ENCODE results near the gene KRT31. TPM values are rescaled to one million over a fixed set of nuclear protein-coding genes. Genes with fewer than 3 reads are reported as not detected.

The KRT31 gene
- total RNA-seq, 5 donors from 2014 or later (not counting 1 experiment from before 2014, with no cell fraction given): not detected

GRCh38 chr17:41416479-41416878, 19.1 kb upstream of the KRT31 start:
- no peak for DNase-seq
- WGBS (ENCODE audit: insufficient coverage): 100% methylated on average over 2 of the region's 5 CpGs
- Histone ChIP-seq H3K27me3 (replicated peaks in 1 of 2; ENCODE audit: control insufficient read depth in 2 of 2, extremely low read depth in 1 of 2, insufficient read depth in 2 of 2, low read length in 1 of 2) (peaks cover 0 to 2% of the 10 kb centered on the region in 2 experiments), H3K4me1 (ENCODE audit: control insufficient read depth in 1 of 2, extremely low read depth in 1 of 2, insufficient read depth in 2 of 2, low read length in 2 of 2) (peaks cover 0 to 6% of the 10 kb centered on the region in 2 experiments), H3K27ac (ENCODE audit: low read length) (no peak overlapping the region), H3K4me3 (ENCODE audit: control insufficient read depth in 1 of 2, extremely low read depth in 1 of 2, low read length in 1 of 2) (no peak overlapping the region), H3K9me3 (no peaks in the 10 kb centered on the region), H3K36me3 (ENCODE audit: control insufficient read depth in 2 of 2, extremely low read depth in 1 of 2, insufficient read depth in 1 of 2, low read length in 1 of 2) (no peaks in the 10 kb centered on the region)
- ChIA-PET CTCF (no interaction called here), POLR2A (no interaction called here)
- H3K36me3 Mint-ChIP-seq: no peaks in the 10 kb centered on the region
- no peak overlapping the region for H3K27ac Mint-ChIP-seq
- H3K4me3 Mint-ChIP-seq: no peak overlapping the region
- ATAC-seq (replicated peaks in 1 of 4): no peak
- H3K9me3 Mint-ChIP-seq: no peaks in the 10 kb centered on the region
- peaks cover 3% of the 10 kb centered on the region in 2 donors for H3K27me3 Mint-ChIP-seq
- peaks cover 11 to 25% (median 16%) of the 10 kb centered on the region in 3 donors for H3K4me1 Mint-ChIP-seq

- Mint-ChIP-seq H3K27ac (no peak overlapping the region), H3K27me3 (peaks cover 3% of the 10 kb centered on the region in 2 donors), H3K4me1 (peaks cover 11 to 25% (median 16%) of the 10 kb centered on the region in 3 donors), H3K4me3 (no peak overlapping the region), H3K9me3 (no peaks in the 10 kb centered on the region), H3K36me3 (no peaks in the 10 kb centered on the region)
- H3K9me3 ChIP-seq: no peaks in the 10 kb centered on the region
- 100% methylated on average over 1 of the region's 3 CpGs for WGBS (ENCODE audit: insufficient coverage)
- no peak overlapping the region for H3K27ac ChIP-seq (ENCODE audit: low read length)
- ChIA-PET POLR2A (no interaction called here), CTCF (no interaction called here)
- H3K4me3 ChIP-seq (ENCODE audit: control insufficient read depth in 1 of 2, extremely low read depth in 1 of 2, low read length in 1 of 2): no peak overlapping the region
- no peaks in the 10 kb centered on the region for H3K36me3 ChIP-seq (ENCODE audit: control insufficient read depth in 2 of 2, extremely low read depth in 1 of 2, insufficient read depth in 1 of 2, low read length in 1 of 2)
- H3K4me1 ChIP-seq (ENCODE audit: control insufficient read depth in 1 of 2, extremely low read depth in 1 of 2, insufficient read depth in 2 of 2, low read length in 2 of 2): peaks cover 0 to 6% of the 10 kb centered on the region in 2 experiments
- H3K27me3 ChIP-seq (replicated peaks in 1 of 2; ENCODE audit: control insufficient read depth in 2 of 2, extremely low read depth in 1 of 2, insufficient read depth in 2 of 2, low read length in 1 of 2): no peaks in the 10 kb centered on the region
- ATAC-seq (replicated peaks in 1 of 4) (no peak), DNase-seq (no peak)
These were observed 18.5 kb upstream of the KRT31 start for GRCh38 chr17:41415833-41416335.

- peaks cover 3% of the 10 kb centered on the region in 2 donors for H3K27me3 Mint-ChIP-seq
- DNase-seq: no peak
- H3K4me3 Mint-ChIP-seq: no peak overlapping the region
- H3K27ac Mint-ChIP-seq: no peak overlapping the region
- WGBS (ENCODE audit: insufficient coverage): no CpG with 5 or more reads among the region's 4 CpGs
- H3K9me3 ChIP-seq: no peaks in the 10 kb centered on the region
- ChIA-PET POLR2A (no interaction called here), CTCF (no interaction called here)
- H3K4me1 ChIP-seq (ENCODE audit: control insufficient read depth in 1 of 2, extremely low read depth in 1 of 2, insufficient read depth in 2 of 2, low read length in 2 of 2): peaks cover 0 to 6% of the 10 kb centered on the region in 2 experiments
- peaks cover 11 to 20% (median 16%) of the 10 kb centered on the region in 3 donors for H3K4me1 Mint-ChIP-seq
- no peaks in the 10 kb centered on the region for H3K36me3 ChIP-seq (ENCODE audit: control insufficient read depth in 2 of 2, extremely low read depth in 1 of 2, insufficient read depth in 1 of 2, low read length in 1 of 2)
- no peak for ATAC-seq (replicated peaks in 1 of 4)
- no peak overlapping the region for H3K27ac ChIP-seq (ENCODE audit: low read length)
- H3K27me3 ChIP-seq (replicated peaks in 1 of 2; ENCODE audit: control insufficient read depth in 2 of 2, extremely low read depth in 1 of 2, insufficient read depth in 2 of 2, low read length in 1 of 2): no peaks in the 10 kb centered on the region
- H3K9me3 Mint-ChIP-seq: no peaks in the 10 kb centered on the region
- H3K36me3 Mint-ChIP-seq: no peaks in the 10 kb centered on the region
- no peak overlapping the region for H3K4me3 ChIP-seq (ENCODE audit: control insufficient read depth in 1 of 2, extremely low read depth in 1 of 2, low read length in 1 of 2)
These were observed 18.0 kb upstream of the KRT31 start for GRCh38 chr17:41415411-41415810.

- no peaks in the 10 kb centered on the region for H3K36me3 ChIP-seq (ENCODE audit: control insufficient read depth in 2 of 2, extremely low read depth in 1 of 2, insufficient read depth in 1 of 2, low read length in 1 of 2)
- peaks cover 0 to 6% of the 10 kb centered on the region in 2 experiments for H3K4me1 ChIP-seq (ENCODE audit: control insufficient read depth in 1 of 2, extremely low read depth in 1 of 2, insufficient read depth in 2 of 2, low read length in 2 of 2)
- no peaks in the 10 kb centered on the region for H3K9me3 Mint-ChIP-seq
- H3K36me3 Mint-ChIP-seq: no peaks in the 10 kb centered on the region
- H3K27me3 ChIP-seq (replicated peaks in 1 of 2; ENCODE audit: control insufficient read depth in 2 of 2, extremely low read depth in 1 of 2, insufficient read depth in 2 of 2, low read length in 1 of 2): no peaks in the 10 kb centered on the region
- no peak for DNase-seq
- H3K4me3 ChIP-seq (ENCODE audit: control insufficient read depth in 1 of 2, extremely low read depth in 1 of 2, low read length in 1 of 2): no peak overlapping the region
- ATAC-seq (replicated peaks in 1 of 4): no peak
- WGBS (ENCODE audit: insufficient coverage): no CpG with 5 or more reads among the region's 2 CpGs
- H3K27ac Mint-ChIP-seq: no peak overlapping the region
- ChIA-PET POLR2A (no interaction called here), CTCF (interaction anchor here in 1 of 2 donors (0.5 kb wide), 1 partner anchor 97 kb away, joined by 4 read pairs; no protein-coding TSS in a partner anchor)
- H3K27me3 Mint-ChIP-seq: peaks cover 3 to 6% of the 10 kb centered on the region in 2 donors
- H3K27ac ChIP-seq (ENCODE audit: low read length): no peak overlapping the region
- H3K4me1 Mint-ChIP-seq: peaks cover 11 to 21% (median 20%) of the 10 kb centered on the region in 3 donors
- no peak overlapping the region for H3K4me3 Mint-ChIP-seq
- no peaks in the 10 kb centered on the region for H3K9me3 ChIP-seq
These were observed 16.6 kb upstream of the KRT31 start for GRCh38 chr17:41413982-41414381.

GRCh38 chr17:41413353-41413957, 16.0 kb upstream of the KRT31 start:
- POLR2A ChIA-PET: no interaction called here
- no peak for ATAC-seq (replicated peaks in 1 of 4)
- peaks cover 3 to 6% of the 10 kb centered on the region in 2 donors for H3K27me3 Mint-ChIP-seq
- CTCF ChIA-PET: interaction anchor here in 1 of 2 donors (0.5 kb wide), 1 partner anchor 97 kb away, joined by 4 read pairs; no protein-coding TSS in a partner anchor
- Histone ChIP-seq H3K27me3 (replicated peaks in 1 of 2; ENCODE audit: control insufficient read depth in 2 of 2, extremely low read depth in 1 of 2, insufficient read depth in 2 of 2, low read length in 1 of 2) (no peaks in the 10 kb centered on the region), H3K9me3 (no peaks in the 10 kb centered on the region), H3K27ac (ENCODE audit: low read length) (no peak overlapping the region), H3K36me3 (ENCODE audit: control insufficient read depth in 2 of 2, extremely low read depth in 1 of 2, insufficient read depth in 1 of 2, low read length in 1 of 2) (no peaks in the 10 kb centered on the region), H3K4me3 (ENCODE audit: control insufficient read depth in 1 of 2, extremely low read depth in 1 of 2, low read length in 1 of 2) (no peak overlapping the region), H3K4me1 (ENCODE audit: control insufficient read depth in 1 of 2, extremely low read depth in 1 of 2, insufficient read depth in 2 of 2, low read length in 2 of 2) (peaks cover 0 to 11% of the 10 kb centered on the region in 2 experiments)
- H3K36me3 Mint-ChIP-seq: no peaks in the 10 kb centered on the region
- H3K9me3 Mint-ChIP-seq: no peaks in the 10 kb centered on the region
- H3K4me3 Mint-ChIP-seq: no peak overlapping the region
- no peak for DNase-seq
- no peak overlapping the region for H3K27ac Mint-ChIP-seq
- 64% methylated on average over 4 of the region's 5 CpGs for WGBS (ENCODE audit: insufficient coverage)
- H3K4me1 Mint-ChIP-seq: peaks cover 14 to 27% (median 25%) of the 10 kb centered on the region in 3 donors

- ATAC-seq (replicated peaks in 1 of 4): no peak
- no peak overlapping the region for H3K4me3 Mint-ChIP-seq
These were observed 13.8 kb upstream of the KRT31 start for GRCh38 chr17:41411072-41411840.

More at GRCh38 chr17:41411072-41411840, 13.8 kb upstream of the KRT31 start:
- no peak overlapping the region for H3K27ac ChIP-seq (ENCODE audit: low read length)
- no peaks in the 10 kb centered on the region for H3K27me3 ChIP-seq (replicated peaks in 1 of 2; ENCODE audit: control insufficient read depth in 2 of 2, extremely low read depth in 1 of 2, insufficient read depth in 2 of 2, low read length in 1 of 2)
- no peak overlapping the region for H3K4me3 ChIP-seq (ENCODE audit: control insufficient read depth in 1 of 2, extremely low read depth in 1 of 2, low read length in 1 of 2)
- H3K4me1 ChIP-seq (ENCODE audit: control insufficient read depth in 1 of 2, extremely low read depth in 1 of 2, insufficient read depth in 2 of 2, low read length in 2 of 2): peaks cover 0 to 12% of the 10 kb centered on the region in 2 experiments
- DNase-seq: no peak
- H3K9me3 ChIP-seq: no peaks in the 10 kb centered on the region
- no peaks in the 10 kb centered on the region for H3K36me3 ChIP-seq (ENCODE audit: control insufficient read depth in 2 of 2, extremely low read depth in 1 of 2, insufficient read depth in 1 of 2, low read length in 1 of 2)
- Mint-ChIP-seq H3K27me3 (peaks cover 3 to 6% of the 10 kb centered on the region in 2 donors), H3K36me3 (no peaks in the 10 kb centered on the region), H3K27ac (no peak overlapping the region), H3K4me1 (peaks cover 10 to 22% (median 19%) of the 10 kb centered on the region in 3 donors), H3K9me3 (no peaks in the 10 kb centered on the region)
- POLR2A ChIA-PET: no interaction called here
- WGBS (ENCODE audit: insufficient coverage): 95% methylated on average over 18 of the region's 20 CpGs
- CTCF ChIA-PET: interaction anchor here in 1 of 2 donors (0.7 kb wide), 1 partner anchor 50 kb away, joined by 3 read pairs; no protein-coding TSS in a partner anchor

Measured in T-cell (primary cell).